HG02981 (cell line): ENCODE results near the gene SYCP2.

Source experiments
- ATAC-seq: cut with Tn5 transposase; IDR thresholded peaks from one replicate; pipeline ENCODE4 v1.9.1; 2021; ENCODE audit warnings: mild to moderate bottlenecking, moderate library complexity; ENCODE audit not compliant: unreplicated experiment

SYCP2 gene

DNA sequence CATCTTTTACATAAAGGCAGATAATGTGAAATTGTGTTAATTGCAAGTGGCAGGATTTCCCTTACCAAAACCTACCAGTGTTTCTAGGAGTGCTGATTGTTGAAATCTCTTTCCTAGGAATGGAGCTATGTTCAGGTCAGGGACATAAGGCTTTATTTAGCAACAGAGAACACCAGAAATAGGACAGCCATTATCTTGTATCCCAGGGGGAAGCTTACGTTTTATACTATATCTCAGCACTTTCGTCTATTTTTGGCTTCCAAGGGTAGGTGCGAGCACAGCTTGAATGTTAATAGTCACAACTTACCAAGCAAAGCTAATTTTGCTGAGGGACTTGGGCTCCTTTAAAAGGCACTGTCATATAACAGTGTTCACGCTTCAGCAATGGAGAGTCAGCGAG lies 94.0 kb downstream of the SYCP2 start:
- no peak for ATAC-seq

DNA sequence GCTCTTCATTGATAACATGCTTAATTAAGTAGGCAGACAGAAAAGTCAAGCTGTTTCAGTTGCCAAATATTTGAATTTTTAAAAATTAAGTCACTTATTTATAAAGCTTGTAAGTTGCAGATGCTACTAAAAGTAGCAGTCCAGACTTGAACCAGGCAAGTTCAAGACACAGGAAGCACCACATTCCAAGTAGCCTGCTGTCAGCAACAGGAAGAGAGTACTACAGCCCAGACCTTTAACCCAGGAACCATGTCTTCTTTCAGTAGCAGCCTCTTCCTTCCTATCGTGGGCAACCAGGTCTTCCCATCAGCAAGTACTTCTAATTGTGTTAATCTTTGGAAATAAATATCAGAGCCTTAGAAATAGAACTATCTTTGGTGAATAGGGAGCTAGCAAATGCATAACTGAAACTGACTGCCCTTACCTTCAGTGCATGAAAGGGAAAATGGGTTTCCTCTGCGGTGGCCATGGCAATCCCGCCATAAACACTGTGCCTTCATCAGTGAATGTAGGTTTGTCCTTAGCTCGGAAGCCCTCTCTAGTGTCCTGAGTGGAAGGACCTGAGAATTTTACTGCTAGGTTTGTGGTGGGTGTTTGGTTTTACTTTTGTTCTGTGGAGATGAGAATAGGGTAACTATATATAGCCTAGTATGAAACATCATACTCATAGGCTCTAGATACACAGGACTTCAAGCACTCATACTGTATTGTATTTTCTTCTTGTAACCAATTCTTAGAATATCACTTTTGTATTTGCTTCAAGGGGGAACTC lies 95.6 kb downstream of the SYCP2 start:
- no peak for ATAC-seq

DNA sequence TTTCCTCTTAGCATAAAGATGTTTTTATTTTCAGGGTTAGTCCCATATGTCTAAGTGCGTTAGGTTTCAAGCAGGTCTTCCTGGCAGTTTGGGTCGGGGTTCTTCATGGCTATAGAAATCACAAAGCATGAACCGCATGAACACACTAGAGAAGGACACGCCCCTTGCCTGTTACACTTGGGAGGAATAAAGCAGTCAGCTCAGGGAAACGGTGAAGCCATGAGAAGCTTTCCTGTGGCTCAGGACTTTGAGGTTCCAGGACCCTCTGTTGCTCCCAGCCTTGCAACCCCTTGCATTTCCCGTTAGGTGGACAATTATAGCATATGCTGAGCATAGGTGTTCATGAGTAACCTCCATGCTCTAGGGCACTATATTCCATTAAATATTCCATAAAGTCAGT lies 96.7 kb downstream of the SYCP2 start:
- no peak for ATAC-seq

DNA sequence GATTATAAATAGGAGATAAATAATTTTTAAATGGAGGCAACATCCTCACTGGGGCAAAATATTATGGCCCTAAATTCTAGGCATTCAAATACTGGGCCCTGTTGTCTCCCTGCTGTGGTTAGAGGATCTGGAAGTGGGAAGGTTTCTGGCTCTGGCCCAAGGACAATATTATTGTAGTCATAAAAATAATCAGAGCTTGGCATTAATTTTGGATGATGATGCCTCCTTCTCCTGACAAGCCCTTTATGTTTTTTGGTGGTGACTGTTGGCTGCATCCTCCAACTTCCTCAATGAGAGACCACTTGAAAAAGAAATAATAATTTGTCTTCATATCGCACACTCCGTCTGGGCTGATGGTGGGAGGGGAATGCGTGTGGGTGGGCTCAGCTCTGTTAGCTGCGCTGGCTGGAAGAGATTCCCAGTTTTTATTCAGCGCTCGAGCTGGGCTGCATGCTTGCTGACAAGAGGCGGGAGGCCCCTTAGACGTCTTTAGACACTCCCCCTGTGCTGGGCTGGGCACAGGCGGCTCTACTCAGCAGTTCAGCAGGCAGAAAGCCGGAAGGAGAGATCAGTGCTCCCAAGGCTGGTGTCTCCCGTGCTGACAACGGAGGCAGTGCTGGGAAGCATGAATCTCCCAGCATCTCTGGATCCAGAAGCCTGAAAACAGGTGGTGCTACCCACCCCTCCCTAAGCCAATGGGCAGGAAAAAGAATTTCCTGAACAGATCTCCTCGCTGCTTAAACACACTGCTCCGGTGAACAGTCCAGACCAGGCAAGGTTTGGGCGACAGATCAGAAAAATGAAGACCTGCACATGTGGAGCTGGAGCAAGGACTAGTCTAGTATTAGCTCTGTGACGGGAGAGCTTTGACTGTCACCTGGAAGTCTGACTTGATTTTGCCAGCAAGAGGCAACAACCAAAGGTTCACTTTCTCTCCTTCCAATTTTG lies 97.7 kb downstream of the SYCP2 start:
- ATAC-seq = no peak

DNA sequence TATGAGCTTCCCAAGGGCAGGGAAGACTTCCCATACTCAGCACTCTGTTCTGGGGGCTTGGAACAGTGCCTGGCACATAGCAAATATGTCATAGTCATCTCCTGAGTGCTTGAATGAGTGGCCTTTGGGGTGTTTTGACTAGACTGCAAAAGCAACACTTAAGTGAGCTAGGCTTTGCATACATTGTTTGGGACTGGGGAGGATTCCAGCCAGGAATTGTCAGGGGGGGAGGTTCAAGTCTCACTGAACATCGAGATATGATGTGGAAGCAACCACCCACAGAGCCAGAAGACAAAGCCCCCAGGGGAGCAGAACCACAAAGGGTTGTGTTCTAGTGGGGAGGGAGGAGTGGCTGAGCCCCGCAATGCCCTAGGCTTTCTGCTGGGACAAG lies 98.4 kb downstream of the SYCP2 start:
- ATAC-seq = no peak

DNA sequence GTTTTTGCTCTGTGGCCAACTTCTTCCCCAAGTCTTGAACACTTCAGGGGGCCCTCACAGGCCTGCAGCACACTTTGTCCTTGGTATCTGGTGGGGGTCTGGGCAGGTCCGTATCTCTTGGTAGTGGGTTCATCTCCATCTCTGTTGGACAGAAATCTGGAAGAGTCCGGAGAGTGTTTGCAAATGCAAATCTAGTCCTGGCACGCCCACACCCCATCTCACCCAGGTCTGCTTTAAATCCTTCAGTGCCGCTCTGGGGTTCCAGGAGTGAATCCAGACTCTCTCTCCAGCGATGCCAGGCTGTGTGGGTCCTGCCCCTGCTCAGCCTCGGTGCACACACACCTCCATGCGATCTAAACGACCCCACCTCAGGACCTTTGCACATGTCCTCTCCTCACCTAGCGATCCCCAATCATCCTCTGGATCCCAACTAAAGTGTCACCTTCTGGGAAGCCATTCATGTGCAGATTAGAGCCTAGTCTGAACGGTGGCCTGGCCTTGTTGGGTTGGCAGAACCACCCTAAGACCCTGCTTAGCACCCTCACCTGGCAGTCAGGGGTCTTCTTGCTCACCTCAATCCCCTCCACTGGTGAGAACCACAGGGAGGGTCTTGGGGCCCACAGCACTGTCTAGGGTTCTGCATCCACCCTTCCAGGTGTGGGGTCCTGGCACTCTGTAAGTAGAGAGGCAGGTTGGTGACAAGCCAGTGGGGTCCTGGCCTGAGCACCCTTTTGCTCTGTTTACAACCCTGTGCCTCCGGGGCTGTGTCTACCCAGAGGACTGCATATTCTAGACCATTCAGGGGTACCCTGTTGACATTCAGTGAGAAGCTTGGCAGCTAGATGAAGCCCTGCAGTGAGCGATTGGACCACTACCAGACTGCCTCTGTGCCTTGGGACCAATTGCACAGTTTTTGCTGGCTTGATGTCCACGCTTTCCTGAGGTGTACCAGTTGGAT lies 100.8 kb downstream of the SYCP2 start:
- no peak for ATAC-seq

DNA sequence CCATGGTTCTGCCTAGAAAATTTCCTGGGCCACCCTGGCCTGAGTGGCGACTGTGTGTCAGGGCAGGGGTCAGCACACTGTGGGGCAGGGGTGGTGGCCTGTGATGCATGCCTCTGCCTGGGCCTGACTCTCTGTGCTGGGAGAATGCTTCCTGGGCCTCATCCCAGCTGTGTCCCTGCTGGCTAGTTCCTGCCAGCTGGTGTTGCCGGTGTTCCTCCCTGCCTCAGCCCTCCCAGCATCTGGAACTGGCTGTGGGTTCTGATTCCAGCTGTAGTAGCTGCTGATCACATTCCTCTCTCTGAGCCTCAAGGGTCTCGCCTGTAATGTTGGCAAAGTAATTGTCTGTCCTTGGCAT lies 101.5 kb downstream of the SYCP2 start:
- ATAC-seq = no peak

DNA sequence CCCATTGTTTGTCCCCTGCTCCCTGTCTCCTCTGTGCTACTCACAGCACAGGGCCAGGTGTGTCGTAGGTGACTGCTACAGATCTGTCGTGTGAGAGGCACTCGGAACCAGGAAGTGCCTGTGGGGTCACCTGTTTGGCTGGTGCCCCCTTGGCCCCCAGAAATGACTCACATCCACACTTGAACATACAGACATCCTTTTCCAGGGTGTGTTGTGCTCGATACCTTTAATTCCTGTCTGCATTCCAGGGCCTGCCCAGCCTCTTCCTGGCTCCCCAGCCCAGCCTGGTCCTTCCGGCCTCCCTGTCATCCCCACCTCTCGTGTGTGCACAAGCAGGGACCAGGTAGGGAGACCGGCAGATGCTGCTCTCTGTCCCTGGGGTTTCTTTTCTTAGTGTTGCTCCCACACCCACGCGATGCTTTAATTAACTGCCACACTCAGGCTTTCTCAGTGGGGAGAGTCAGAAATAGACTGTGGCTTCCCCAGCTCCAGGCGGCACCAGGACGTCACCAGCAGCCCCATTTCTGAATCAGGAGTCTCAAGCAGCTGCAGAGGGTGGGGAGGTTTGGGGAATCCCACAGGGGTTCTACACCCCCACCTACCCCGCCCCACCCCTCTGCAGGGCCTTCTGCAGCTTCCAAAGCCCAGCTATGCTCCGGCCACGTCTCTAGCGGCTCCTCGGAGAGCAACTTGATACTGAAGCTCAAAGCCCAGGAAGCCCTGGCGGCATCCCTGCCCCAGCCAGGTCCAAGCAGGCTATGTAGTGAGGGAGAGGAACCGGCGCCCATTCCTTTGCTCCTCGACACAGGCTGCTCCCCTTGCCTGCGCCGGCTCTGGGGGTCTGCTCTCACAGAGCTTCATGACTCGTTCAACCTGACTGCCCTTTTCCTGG lies 102.2 kb downstream of the SYCP2 start:
- no peak for ATAC-seq

DNA sequence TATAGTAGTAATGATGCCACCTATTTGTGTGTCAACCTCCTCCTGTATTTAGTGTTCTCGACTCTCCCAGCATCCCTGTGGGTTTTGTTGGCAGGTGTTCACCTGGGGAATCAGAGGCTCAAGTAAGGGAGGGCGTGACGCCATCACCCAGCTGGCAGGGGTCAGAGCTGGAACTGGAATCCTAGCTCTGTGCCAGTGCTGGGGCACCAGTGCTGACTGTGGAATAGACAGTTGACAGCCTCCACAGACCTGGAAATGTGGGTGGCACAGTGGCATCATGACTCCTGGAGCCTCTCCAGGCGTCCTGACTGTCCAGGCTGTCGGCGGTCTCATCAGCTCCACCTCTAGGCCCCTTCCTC lies 102.8 kb downstream of the SYCP2 start:
- ATAC-seq = no peak

DNA sequence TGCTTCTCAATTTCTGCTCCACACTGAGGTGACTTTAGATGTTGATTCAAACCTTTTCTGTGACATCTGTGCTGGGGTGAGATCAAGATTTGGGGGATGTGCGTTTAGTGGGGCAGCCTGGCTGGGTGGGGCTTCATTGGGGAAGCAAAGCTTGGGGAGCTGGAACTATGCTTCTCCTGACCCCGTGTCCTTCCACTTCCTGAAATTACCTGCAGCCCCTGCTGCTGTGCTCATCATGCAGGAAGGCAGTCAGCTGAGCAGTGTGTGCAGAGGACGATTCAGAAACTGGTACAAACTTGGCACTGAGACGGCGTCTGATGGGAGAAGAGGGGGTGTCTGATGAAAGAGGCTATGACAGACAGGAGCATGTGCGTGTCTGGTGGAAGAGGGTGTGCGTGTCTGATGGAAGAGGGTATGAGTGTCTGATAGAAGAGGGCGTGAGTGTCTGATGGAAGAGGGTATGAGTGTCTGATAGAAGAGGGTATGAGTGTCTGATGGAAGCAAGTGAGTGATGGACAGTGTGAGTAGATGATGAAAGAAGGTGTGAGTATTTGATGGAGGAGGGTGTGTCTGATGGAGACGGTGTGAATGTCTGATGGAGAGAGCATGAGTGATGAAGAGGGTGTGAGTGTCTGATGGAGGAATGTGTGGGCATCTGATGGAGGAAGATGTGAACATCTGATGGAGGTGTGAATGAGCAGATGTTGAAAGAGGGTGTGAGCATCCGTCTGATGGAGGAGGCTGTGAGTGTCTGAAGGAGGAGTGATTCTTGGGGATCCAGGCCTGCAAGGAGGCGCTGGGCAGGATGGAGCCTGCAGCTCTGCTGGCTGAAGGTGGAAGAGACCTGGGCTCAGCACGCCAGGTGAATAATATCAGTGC lies 103.4 kb downstream of the SYCP2 start:
- ATAC-seq = no peak

DNA sequence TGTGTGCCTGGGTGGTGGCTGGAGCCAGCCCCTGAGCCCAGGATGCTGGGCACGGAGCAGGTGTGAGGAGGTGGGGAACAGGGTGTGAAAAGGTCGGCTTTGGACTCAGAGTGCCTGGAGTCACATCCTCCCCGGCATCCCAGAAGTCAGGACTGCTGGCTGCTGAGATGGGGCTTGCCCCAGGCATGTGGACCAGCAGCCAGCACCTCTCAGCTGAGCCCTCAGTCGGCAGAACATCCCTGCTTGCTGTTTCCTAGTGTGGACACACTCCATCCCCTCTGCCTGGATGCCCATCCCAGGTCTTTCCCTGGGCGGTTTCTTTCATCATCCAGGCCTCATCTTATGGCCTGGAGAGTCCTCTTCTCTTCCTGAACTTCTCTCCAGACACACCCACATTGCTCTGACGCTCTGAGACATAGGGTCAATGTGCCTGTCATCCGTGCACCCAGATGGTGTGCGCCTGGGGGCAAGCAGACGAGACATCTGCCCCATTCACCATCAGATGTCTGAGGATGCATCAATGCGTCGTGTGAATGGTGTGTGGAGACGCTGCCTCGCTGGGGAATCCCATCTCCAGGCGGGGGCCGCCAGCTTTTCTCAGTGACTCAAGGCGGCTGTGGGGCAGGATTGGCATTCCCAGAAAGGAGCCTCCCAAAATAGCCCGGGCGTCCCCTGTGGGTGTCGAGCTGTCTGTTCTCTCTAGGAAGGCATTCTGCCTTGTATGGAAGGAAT lies 104.2 kb downstream of the SYCP2 start:
- no peak for ATAC-seq

DNA sequence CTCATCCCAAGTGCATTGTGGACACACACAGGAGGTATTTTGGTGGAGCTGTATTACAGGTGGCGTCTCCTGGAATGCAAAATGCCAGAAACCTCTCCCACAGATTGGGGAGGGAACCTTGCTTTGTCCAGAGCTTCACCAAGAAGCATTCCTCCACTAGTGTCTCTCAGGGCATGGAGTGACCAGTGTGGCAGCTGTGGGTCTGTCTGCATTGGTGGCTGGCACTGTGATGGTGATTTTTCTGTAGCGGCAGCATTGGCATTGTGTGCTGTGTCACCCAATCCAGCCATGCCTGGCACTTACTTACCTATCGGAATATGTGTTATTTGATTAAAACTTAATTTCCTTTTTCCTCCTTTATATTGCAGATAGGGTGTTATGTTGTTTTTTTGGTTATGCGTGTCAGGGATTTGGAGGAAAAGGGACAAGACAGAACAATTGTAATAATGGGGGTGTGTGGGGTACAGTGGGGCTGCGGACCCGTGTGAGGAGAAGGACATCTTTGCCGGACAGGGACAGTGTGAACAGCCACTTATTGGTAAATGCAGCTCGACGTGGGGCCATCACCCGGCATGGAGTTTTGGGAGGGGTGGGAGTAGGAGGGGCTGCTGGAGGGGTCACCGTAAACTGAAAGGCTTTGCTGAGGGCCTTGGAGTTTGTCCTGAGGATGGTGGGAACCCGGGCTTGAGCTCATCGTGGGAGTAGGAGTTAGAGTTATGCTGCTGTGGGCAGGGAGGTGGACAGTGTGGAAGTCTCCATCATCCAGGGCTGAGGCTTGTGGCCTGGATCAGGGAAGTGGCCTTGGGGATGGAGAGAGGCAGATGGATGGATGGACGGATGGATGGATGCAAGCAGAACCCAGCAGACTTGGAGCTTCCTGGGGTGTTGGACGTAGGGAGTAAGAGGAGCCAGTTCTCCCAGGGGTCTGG lies 105.0 kb downstream of the SYCP2 start:
- ATAC-seq = no peak

DNA sequence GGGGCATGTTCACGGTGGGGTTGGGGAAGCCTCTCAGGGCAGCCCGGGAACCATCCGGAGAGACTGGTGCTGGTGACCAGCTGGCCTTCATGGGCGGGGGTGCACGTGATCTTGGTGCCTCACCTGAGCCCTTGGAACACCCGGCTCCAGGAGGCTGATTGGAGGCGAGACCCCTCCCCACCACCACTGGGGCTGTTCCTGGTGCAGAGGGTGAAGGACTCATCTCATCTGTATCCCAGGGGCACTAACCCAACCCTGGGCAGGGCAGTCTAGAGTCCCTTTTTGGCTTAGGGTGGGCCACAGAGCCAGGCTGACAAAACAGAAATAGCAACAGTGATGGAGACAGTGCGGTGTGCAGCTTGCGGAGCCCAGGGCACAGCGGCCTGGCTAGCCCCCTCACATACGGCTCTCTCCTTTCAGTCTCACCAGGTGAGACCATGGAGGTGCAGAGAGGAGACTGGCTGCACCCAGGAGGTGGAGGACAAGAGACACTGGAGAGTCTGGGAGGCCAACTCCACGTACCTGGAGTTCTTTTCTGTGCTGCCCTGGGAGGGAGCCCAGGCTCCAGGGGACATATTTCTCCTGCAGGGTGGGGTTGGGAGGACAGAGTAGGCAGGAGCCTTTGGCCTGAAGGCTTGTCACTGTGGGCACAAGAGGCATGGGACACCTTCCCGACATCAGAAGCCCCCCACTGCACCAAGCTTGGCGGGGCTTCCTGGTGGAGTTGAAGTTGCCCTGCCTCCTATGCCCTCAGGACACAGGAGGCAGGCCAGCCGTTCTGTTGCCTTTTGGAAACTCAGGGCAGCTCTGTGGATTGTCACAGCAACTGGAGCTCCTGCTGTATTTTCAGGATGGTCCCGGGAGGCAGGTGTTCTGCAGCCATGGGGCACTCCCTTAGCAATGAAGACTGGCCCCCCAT lies 106.0 kb downstream of the SYCP2 start:
- no peak for ATAC-seq

DNA sequence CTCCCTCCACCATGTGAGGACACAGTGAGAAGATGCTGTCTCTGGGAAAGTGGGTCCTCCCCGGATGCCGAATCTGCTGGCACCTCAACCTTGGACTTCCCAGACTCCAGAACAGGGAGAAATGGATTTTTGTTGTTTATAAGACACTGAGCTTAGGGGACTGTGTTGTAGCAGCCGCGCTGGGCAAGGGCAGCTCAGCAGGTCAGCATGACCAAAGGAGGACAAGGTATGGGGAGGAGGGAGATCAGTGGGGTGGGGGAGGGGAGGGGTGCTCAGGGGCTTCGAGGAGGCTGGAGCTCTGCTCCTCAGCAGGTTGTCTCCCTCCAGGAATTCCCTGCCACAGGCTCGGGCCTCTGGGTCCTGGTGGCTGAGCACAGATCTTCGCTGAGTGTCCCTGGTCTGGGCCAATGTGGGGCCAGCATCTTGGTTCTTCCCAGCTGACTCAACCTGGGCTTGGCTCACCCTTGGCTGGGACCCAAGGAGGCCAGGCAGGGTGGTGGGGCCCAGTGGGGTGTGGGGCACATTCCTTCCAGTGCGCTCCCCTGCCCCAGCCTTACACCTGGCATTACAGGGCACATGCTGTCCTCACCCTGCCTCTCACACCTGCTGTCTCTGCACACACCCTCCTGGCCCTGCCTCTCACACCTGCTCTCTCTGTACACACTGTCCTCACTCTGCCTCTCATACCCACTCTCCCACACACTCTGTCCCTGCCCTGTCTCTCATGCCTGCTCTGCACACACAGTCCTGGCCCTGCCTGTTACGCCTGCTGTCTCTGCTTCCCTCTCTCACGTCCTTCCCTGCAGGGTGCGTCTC lies 107.3 kb downstream of the SYCP2 start:
- no peak for ATAC-seq

DNA sequence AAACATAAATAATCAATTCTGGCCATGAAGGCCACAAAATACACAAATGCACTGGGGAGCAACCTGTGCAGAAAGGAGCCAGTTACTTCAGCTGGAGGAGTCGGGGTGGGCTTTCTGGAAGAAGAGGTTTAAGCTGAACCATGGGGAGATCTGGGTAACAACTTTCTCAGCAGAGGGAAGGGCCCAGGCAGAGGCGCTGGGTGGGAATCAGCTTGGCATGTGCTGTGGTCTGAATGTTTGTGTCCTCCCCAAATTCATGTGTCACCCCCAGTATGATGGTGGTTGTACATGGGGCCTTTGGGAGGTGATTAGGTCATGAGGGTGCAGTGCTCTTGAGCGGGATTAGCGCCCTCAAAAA lies 107.9 kb downstream of the SYCP2 start:
- no peak for ATAC-seq
